Measurements from ENCODE around the gene EVI2A.

- TF ChIP-seq CTCF (IDR thresholded peaks at IDR 0.05) (no peak), POLR2A (IDR thresholded peaks at IDR 0.05) (no peak)
Observed at GRCh38 chr17:31357091-31357490, 35.7 kb upstream of the EVI2A start.
